H9 (cell line): ENCODE data around the gene LAMC1. TPM values are rescaled to one million over a fixed set of nuclear protein-coding genes. Genes with fewer than 3 reads are reported as not detected.

Source experiments
- DNase-seq: peaks from one replicate; pipeline ENCODE4 v3.0.0-alpha.2; 2017
- H2AFZ ChIP-seq: one replicate; pipeline ENCODE4 v1.6.1; 2013; ENCODE audit warnings: mild to moderate bottlenecking, low read length, control low read depth, moderate library complexity
- H2AK5ac ChIP-seq: 2 replicates; pipeline ENCODE4 v1.6.1; 2013; ENCODE audit warnings: low read length, control low read depth, mixed read lengths; ENCODE audit not compliant: insufficient read length
- H2BK120ac ChIP-seq: one replicate; pipeline ENCODE4 v1.6.1; 2013; ENCODE audit warnings: low read depth, mild to moderate bottlenecking, low read length, control low read depth, inconsistent platforms; ENCODE audit not compliant: poor library complexity, severe bottlenecking
- H2BK12ac ChIP-seq: 2 replicates; pipeline ENCODE4 v1.6.1; 2013; ENCODE audit warnings: low read length, control low read depth, mixed read lengths, low read depth; ENCODE audit not compliant: insufficient read length
- H2BK15ac ChIP-seq: 2 replicates; pipeline ENCODE4 v1.6.1; 2013; ENCODE audit warnings: low read depth, low read length, control low read depth
- H2BK20ac ChIP-seq: one replicate; pipeline ENCODE4 v1.6.1; 2013; ENCODE audit warnings: low read depth, mild to moderate bottlenecking, low read length, control low read depth, inconsistent platforms; ENCODE audit not compliant: poor library complexity, severe bottlenecking
- H2BK5ac ChIP-seq: 2 replicates; pipeline ENCODE4 v1.6.1; 2013; ENCODE audit warnings: low read length, control low read depth, mixed read lengths; ENCODE audit not compliant: insufficient read length
- H3K14ac ChIP-seq: 2 replicates; pipeline ENCODE4 v1.6.1; 2013; ENCODE audit warnings: low read length, control low read depth; ENCODE audit not compliant: insufficient read depth
- H3K18ac ChIP-seq: 2 replicates; pipeline ENCODE4 v1.6.1; 2013; ENCODE audit warnings: low read depth, mild to moderate bottlenecking, mixed read lengths, low read length, control low read depth; ENCODE audit not compliant: insufficient read length
- H3K23ac ChIP-seq: 2 replicates; pipeline ENCODE4 v1.6.1; 2013; ENCODE audit warnings: low read length, control low read depth, mixed read lengths, low read depth; ENCODE audit not compliant: insufficient read length
- H3K23me2 ChIP-seq: 2 replicates; pipeline ENCODE4 v1.6.1; 2013; ENCODE audit warnings: low read depth, mild to moderate bottlenecking, mixed read lengths, low read length, control low read depth; ENCODE audit not compliant: insufficient read length, poor library complexity, severe bottlenecking
- H3K27ac ChIP-seq: 2 replicates; pipeline ENCODE4 v1.5.1; 2013; ENCODE audit warnings: low read length, control low read depth, mixed read lengths, low read depth; ENCODE audit not compliant: insufficient read length
- H3K27me3 ChIP-seq: 2 replicates; pipeline ENCODE4 v1.6.1; 2013; ENCODE audit warnings: low read length, control low read depth, inconsistent platforms; ENCODE audit not compliant: insufficient read depth
- H3K4ac ChIP-seq: 2 replicates; pipeline ENCODE4 v1.6.1; 2013; ENCODE audit warnings: low read depth, mild to moderate bottlenecking, control low read depth, inconsistent platforms, low read length, moderate library complexity
- H3K4me1 ChIP-seq: 2 replicates; pipeline ENCODE4 v1.6.1; 2013; ENCODE audit warnings: low read length, control low read depth, inconsistent platforms; ENCODE audit not compliant: insufficient read depth
- H3K4me2 ChIP-seq: 2 replicates; pipeline ENCODE4 v1.6.1; 2013; ENCODE audit warnings: low read length, control low read depth, mixed read lengths; ENCODE audit not compliant: insufficient read length, insufficient read depth
- H3K56ac ChIP-seq: 2 replicates; pipeline ENCODE4 v1.6.1; 2013; ENCODE audit warnings: low read depth, mild to moderate bottlenecking, mixed read lengths, low read length, control low read depth; ENCODE audit not compliant: insufficient read length
- H3K79me1 ChIP-seq: 2 replicates; pipeline ENCODE4 v1.6.1; 2013; ENCODE audit warnings: low read depth, mild to moderate bottlenecking, moderate library complexity, low read length, control low read depth, inconsistent platforms; ENCODE audit not compliant: insufficient read depth, poor library complexity, severe bottlenecking
- H3K79me2 ChIP-seq: 2 replicates; pipeline ENCODE4 v1.6.1; 2013; ENCODE audit warnings: low read length, control low read depth, inconsistent platforms; ENCODE audit not compliant: insufficient read depth
- H3K9ac ChIP-seq: 2 replicates; pipeline ENCODE4 v1.6.1; 2013; ENCODE audit warnings: low read length, control low read depth, mixed read lengths; ENCODE audit not compliant: insufficient read length; ENCODE audit errors: extremely low read depth
- H3K9me3 ChIP-seq: one replicate; pipeline ENCODE4 v1.6.1; 2013; ENCODE audit warnings: low read depth, low read length, inconsistent platforms; ENCODE audit not compliant: control insufficient read depth
- H3T11ph ChIP-seq: one replicate; pipeline ENCODE4 v1.6.1; 2013; ENCODE audit warnings: mild to moderate bottlenecking, low read length, control low read depth, inconsistent platforms
- H4K20me1 ChIP-seq: one replicate; pipeline ENCODE4 v1.6.1; 2013; ENCODE audit not compliant: control insufficient read depth, insufficient read length, insufficient read depth
- H4K5ac ChIP-seq: 2 replicates; pipeline ENCODE4 v1.6.1; 2013; ENCODE audit warnings: low read depth, mild to moderate bottlenecking, mixed read lengths, low read length, control low read depth; ENCODE audit not compliant: insufficient read length
- H4K8ac ChIP-seq: replicated peaks from 2 replicates; pipeline ENCODE4 v1.6.1; 2013; ENCODE audit warnings: low read length, control low read depth, mixed read lengths, low read depth; ENCODE audit not compliant: insufficient read length
- H4K91ac ChIP-seq: 2 replicates; pipeline ENCODE4 v1.6.1; 2013; ENCODE audit warnings: low read depth, mild to moderate bottlenecking, moderate library complexity, mixed read lengths, low read length, control low read depth; ENCODE audit not compliant: insufficient read length
- H3K27ac Mint-ChIP-seq, 3 experiments: 2 replicates in 2 of 3; 3 replicates in 1 of 3; pipeline ENCODE4 v1.8.0; 2020 to 2021; ENCODE audit warnings: mixed read lengths in 3 of 3, mild to moderate bottlenecking in 1 of 3, moderate library complexity in 1 of 3
- H3K27me3 Mint-ChIP-seq: 2 replicates; pipeline ENCODE4 v1.8.0; 2021; ENCODE audit warnings: low read depth, mild to moderate bottlenecking, moderate library complexity, mixed read lengths
- H3K36me3 Mint-ChIP-seq, 3 experiments: 2 replicates in 2 of 3; 3 replicates in 1 of 3; pipeline ENCODE4 v1.8.0; 2020 to 2021; ENCODE audit warnings: low read depth in 3 of 3, mixed read lengths in 3 of 3; ENCODE audit not compliant: insufficient read depth in 1 of 3
- H3K4me1 Mint-ChIP-seq, 2 experiments: 2 replicates each; pipeline ENCODE4 v1.8.0; 2020; ENCODE audit warnings: mixed read lengths in 2 of 2
- H3K4me3 Mint-ChIP-seq, 2 experiments: 2 replicates in 1 of 2; 3 replicates in 1 of 2; pipeline ENCODE4 v1.8.0; 2020 to 2021; ENCODE audit warnings: mild to moderate bottlenecking in 2 of 2, mixed read lengths in 2 of 2, moderate library complexity in 1 of 2
- H3K9me3 Mint-ChIP-seq, 2 experiments: 2 replicates in 1 of 2; 3 replicates in 1 of 2; pipeline ENCODE4 v1.8.0; 2020; ENCODE audit warnings: mild to moderate bottlenecking in 2 of 2, mixed read lengths in 2 of 2, moderate library complexity in 1 of 2
- CTCF ChIP-seq: fragments of 200-600 bp; sonication (generic); conservative IDR thresholded peaks from 3 replicates; pipeline ENCODE4 v1.8.0; 2021; ENCODE audit warnings: antibody characterized with exemption, mild to moderate bottlenecking
- WGBS: extraction: QIAGEN DNeasy Blood & Tissue Kit; methylation state at CpG from one replicate; pipeline ENCODE4 v1.1.7; 2013; ENCODE audit warnings: missing lambda C conversion rate, low lambda C conversion rate, mixed read lengths; ENCODE audit not compliant: insufficient read length; ENCODE audit errors: extremely low coverage; 5-methylcytosine and 5-hydroxymethylcytosine counted together
- total RNA-seq: library from RNA; stranded (reverse); gene quantifications from 2 replicates; pipeline ENCODE4 v1.2.1, GENCODE V29; 2021

LAMC1 gene
- total RNA-seq, 1 experiment from 2014 or later: 96.2 TPM

- DNase-seq: peak; percentile 86
- no peak within 1 kb of the TSS for H4K91ac ChIP-seq
- no peak within 1 kb of the TSS for H2BK20ac ChIP-seq
- H3K9me3 ChIP-seq: no peaks in the 10 kb centered on the region
- H2BK5ac ChIP-seq: no peak within 1 kb of the TSS
- Mint-ChIP-seq H3K27me3 (peaks cover 1% of the 10 kb centered on the region), H3K36me3 (no peaks in the 10 kb centered on the region), H3K4me1 (peaks cover 12 to 14% of the 10 kb centered on the region in 2 experiments), H3K4me3 (peak within 1 kb of the TSS; percentile 75 to 83), H3K27ac (peak within 1 kb of the TSS; percentile 91 to 98 (median 96)), H3K9me3 (no peaks in the 10 kb centered on the region)
- peak within 1 kb of the TSS; percentile 83 for H2BK12ac ChIP-seq
- H3K4me1 ChIP-seq: peaks cover 7% of the 10 kb centered on the region
- H2AFZ ChIP-seq: peak within 1 kb of the TSS; percentile 73
- no peak within 1 kb of the TSS for H2BK15ac ChIP-seq
- no peaks in the 10 kb centered on the region for H3K79me1 ChIP-seq
- H3T11ph ChIP-seq: no peak within 1 kb of the TSS
- peak within 1 kb of the TSS; percentile 97 for H3K14ac ChIP-seq
- no peak within 1 kb of the TSS for H3K23ac ChIP-seq
- no peak within 1 kb of the TSS for H2AK5ac ChIP-seq
- H3K9ac ChIP-seq: peak within 1 kb of the TSS; percentile 89
- peak within 1 kb of the TSS; percentile 52 for H3K27ac ChIP-seq
- H4K5ac ChIP-seq: no peak within 1 kb of the TSS
- peak; percentile 62 for TF ChIP-seq CTCF
- peaks cover 4% of the 10 kb centered on the region for H3K23me2 ChIP-seq
- no peak within 1 kb of the TSS for H2BK120ac ChIP-seq
- no peaks in the 10 kb centered on the region for H3K79me2 ChIP-seq
- peak within 1 kb of the TSS; percentile 88 for H3K18ac ChIP-seq
- no CpG with 5 or more reads among the region's 30 CpGs for WGBS
- no peaks in the 10 kb centered on the region for H3K27me3 ChIP-seq
- H4K20me1 ChIP-seq: no peaks in the 10 kb centered on the region
- no peak within 1 kb of the TSS for H4K8ac ChIP-seq
- H3K4me2 ChIP-seq: peak within 1 kb of the TSS; percentile 97
- no peak within 1 kb of the TSS for H3K4ac ChIP-seq
- no peak within 1 kb of the TSS for H3K56ac ChIP-seq
These were observed 162.8 kb downstream of the LAMC1 start, which contains the start of gene LAMC2 for GRCh38 chr1:183185941-183186490. TSS of gene LAMC2 (plus strand) at chr1:183186264. CDS start at chr1:183186353, 89 bp downstream.
